Measurements from ENCODE around the gene KRT71. TPM values are rescaled to one million over a fixed set of nuclear protein-coding genes. Genes with fewer than 3 reads are reported as not detected.

Gene KRT71
- total RNA-seq, 1 experiment from 2014 or later: not detected

DNA sequence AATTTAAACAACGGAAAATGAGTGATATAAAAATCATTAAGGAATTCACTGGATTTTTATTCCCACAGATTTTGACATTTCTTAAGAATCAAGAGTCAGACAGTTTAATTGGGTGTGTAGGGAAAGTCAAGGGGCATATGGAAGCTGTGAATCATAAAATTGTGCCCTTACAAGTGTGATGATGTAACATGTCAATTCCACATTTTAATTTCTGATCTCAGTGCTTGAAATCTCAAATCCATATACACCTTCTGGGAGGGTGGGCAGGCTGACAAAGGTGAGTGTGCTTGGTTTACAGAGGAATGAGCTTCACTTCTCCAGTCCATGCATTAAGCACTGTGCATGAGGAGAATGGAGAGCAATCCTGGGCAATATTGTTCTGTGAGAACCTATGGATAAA lies 58.8 kb downstream of the KRT71 start:
- H3K36me3 Mint-ChIP-seq (ENCODE audit: insufficient read depth, unreplicated experiment): no peaks in the 10 kb centered on the region
- H3K9me3 Mint-ChIP-seq (ENCODE audit: low read depth, unreplicated experiment): no peaks in the 10 kb centered on the region
- H3K4me1 Mint-ChIP-seq (ENCODE audit: low read depth, unreplicated experiment): no peaks in the 10 kb centered on the region
- BruUV-seq (replicated peaks): no TSS peak
- H3K4me3 Mint-ChIP-seq (ENCODE audit: low read depth, unreplicated experiment): no peak overlapping the region
- no peak overlapping the region for H3K27ac Mint-ChIP-seq (ENCODE audit: unreplicated experiment)
- intact Hi-C loops (cut with micrococcal nuclease; ENCODE audit: unreplicated experiment): no loop called here
- TF ChIP-seq, protein P1, sequence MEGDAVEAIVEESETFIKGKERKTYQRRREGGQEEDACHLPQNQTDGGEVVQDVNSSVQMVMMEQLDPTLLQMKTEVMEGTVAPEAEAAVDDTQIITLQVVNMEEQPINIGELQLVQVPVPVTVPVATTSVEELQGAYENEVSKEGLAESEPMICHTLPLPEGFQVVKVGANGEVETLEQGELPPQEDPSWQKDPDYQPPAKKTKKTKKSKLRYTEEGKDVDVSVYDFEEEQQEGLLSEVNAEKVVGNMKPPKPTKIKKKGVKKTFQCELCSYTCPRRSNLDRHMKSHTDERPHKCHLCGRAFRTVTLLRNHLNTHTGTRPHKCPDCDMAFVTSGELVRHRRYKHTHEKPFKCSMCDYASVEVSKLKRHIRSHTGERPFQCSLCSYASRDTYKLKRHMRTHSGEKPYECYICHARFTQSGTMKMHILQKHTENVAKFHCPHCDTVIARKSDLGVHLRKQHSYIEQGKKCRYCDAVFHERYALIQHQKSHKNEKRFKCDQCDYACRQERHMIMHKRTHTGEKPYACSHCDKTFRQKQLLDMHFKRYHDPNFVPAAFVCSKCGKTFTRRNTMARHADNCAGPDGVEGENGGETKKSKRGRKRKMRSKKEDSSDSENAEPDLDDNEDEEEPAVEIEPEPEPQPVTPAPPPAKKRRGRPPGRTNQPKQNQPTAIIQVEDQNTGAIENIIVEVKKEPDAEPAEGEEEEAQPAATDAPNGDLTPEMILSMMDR (IDR thresholded peaks at IDR 0.05; ENCODE audit: unreplicated experiment): no peak
- no peak for DNase-seq
- CTCF ChIA-PET: no interaction called here
- peaks cover 97% of the 10 kb centered on the region for H3K27me3 Mint-ChIP-seq (ENCODE audit: unreplicated experiment)

Other genes starting within 250 kb of the KRT71 start
- gene KRT83, start 231.7 kb downstream of the KRT71 start, total RNA-seq (2022): not detected in 2 replicates
- gene KRT85, start 185.7 kb downstream of the KRT71 start, total RNA-seq (2022): not detected in 2 replicates
- not detected in 2 replicates for gene KRT84, start 167.5 kb downstream of the KRT71 start, total RNA-seq (2022)
- gene KRT82, start 146.8 kb downstream of the KRT71 start, total RNA-seq (2022): not detected in 2 replicates
- gene KRT75, start 118.8 kb downstream of the KRT71 start, total RNA-seq (2022): not detected in 2 replicates
- 2.2 and 5.6 TPM in 2 replicates for gene KRT6B, start 101.0 kb downstream of the KRT71 start, total RNA-seq (2022)
- not detected in 2 replicates for gene KRT6C, start 79.3 kb downstream of the KRT71 start, total RNA-seq (2022)
- 0.24 TPM in 1 of 2 replicates, not detected in the other for gene KRT6A, start 59.9 kb downstream of the KRT71 start, total RNA-seq (2022)
- gene KRT5, start 32.8 kb downstream of the KRT71 start, total RNA-seq (2022): 0.32 and 1.3 TPM in 2 replicates
- gene KRT74, start 20.7 kb upstream of the KRT71 start, total RNA-seq (2022): not detected in 2 replicates
- gene KRT72, start 48.3 kb upstream of the KRT71 start, total RNA-seq (2022): not detected in 2 replicates
- gene KRT73, start 65.4 kb upstream of the KRT71 start, total RNA-seq (2022): not detected in 2 replicates
- gene KRT2, start 99.1 kb upstream of the KRT71 start, total RNA-seq (2022): not detected in 2 replicates
- not detected in 2 replicates for gene KRT1, start 127.3 kb upstream of the KRT71 start, total RNA-seq (2022)
- gene KRT77, start 150.4 kb upstream of the KRT71 start, total RNA-seq (2022): not detected in 2 replicates
- not detected in 2 replicates for gene KRT76, start 224.2 kb upstream of the KRT71 start, total RNA-seq (2022)
- not detected in 2 replicates for gene KRT3, start 243.0 kb upstream of the KRT71 start, total RNA-seq (2022)